A549 treated with DMSO at 1 μM for 4 hours (cell line): ENCODE results near the gene SNTA1. TPM values are rescaled to one million over a fixed set of nuclear protein-coding genes. Genes with fewer than 3 reads are reported as not detected.

Experiments used
- total RNA-seq: library from RNA; stranded (reverse); fragments of 200-300 nt; extraction: Qiagen RNA extraction; gene quantifications from 5 replicates; pipeline ENCODE4 v1.2.3, GENCODE V29; 2022; ENCODE audit warnings: low read depth

The SNTA1 gene
- 9.8 to 12.3 TPM (median 10.3 TPM) in 5 replicates for total RNA-seq

DNA sequence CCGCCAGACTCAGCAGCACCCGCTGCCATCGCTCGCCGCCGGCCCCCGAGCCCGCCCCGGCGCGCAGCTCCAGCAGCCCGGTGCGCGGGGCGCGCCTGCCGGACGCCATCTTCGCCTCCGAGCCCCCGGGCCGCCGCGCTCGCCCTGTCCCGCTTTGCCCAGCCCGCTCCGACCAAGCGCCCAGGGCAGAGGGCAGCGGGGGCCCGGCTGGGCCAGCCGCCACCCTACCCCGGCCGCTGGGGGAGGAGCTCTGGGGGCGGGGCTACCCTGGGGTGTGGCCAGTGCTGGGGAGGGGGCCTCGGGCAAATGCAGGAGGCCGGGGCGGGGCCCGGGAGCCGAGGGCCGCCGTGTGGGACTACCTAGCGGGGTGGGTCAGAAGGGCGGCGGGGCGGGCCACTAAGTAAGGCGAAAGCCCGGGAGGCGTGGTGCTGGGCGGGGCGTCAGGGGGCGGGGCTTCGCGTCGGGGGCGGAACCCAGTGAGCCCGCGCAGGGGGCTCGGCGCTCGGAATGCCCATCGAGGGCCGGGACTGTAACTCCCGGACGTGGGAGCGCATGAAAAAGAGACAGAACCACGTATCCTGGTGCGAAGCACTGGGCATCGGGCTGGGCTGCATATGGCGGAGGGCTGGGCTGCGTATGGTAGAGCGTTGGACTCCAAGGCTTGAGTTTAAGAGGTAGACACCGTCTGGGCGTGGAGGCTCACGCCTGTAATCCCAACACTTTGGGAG lies at the start of gene SNTA1:
Gene SNTA1, minus strand, starts transcription at position 252 of the 728 bp plus-strand sequence. Its CDS starts 143 bp downstream, at position 109.

DNA sequence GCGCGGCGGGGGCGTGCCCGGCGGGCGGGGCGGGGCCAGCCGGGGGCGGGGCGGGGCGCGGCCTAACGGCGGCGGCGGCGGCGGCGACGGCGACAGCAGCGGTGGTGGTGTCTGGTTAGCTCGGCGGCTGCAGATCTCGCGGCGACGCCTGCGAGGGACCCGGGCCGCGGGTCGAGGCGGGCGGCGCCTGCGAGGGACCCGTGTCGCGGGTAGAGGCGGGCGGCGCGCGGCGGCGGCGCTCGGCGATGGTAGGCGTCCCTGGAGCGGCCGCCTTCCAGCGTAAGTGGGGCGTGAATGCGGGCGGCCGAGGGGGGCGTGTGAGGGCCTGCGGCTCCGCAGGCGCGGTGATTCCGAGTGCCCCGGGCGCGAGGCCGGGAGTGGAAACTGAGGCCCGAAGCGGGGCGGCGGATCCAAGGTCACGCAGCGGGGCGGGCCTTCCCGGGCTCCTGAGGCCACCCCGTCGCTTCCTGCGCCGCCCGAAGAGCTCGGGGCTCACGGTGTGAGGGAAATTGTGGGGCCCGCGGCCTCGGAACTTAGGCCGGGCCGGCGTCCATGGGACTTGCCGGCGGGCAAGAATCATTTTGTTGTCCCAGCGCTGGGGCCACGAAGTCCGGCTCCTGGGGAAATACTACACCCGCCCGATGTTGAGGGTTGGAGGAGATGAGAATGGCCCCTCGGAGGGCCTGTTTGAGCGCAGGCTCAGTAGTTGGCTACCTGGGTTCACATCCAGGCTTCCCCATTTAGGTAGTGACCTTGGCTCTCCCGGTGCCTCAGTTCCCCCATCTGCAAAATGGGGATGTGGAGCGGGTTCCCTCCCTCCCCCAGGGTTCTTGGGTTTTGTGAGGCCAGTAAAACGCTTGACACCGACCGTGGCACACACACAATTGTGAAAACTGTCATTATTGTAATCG lies 46.7 kb upstream of the SNTA1 start, which contains the start of gene CBFA2T2:
Gene CBFA2T2, plus strand, starts transcription at position 74 of the 911 bp plus-strand sequence. Its CDS starts 172 bp downstream, at position 246.

DNA sequence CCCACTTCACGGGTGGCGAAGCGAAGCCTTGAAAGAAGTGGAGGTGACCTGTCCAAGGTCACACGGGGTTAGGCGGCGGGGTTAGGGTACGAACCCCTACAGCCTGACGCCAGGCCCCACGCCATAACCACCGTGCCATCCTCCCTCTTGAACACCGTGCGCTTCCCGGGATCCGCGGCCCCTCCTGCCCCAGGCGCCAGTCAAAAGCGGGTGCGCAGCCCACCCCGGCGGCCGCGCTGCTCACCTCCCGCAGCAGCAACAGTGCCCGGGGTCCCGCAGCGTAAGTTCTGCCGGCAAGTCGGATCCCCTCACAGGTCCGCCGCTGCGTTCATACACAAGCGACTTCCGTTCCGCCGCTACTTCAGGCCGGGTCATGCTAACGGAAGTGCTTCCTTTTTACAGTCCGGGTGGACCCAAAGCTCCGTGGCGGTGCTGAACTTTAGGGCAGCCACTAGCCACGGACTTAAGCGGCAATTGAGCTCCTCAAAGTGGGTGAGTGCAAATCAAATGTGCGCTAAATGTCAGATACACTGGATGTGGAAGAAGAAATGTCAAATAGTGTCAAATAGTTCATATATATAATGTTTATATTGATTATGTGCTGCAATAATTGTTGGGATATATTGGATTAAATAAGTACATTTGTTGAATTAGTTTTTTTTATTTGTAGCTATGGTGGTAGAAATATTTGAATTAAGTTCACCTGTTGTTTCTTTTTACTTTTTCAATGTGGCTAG lies 42.2 kb downstream of the SNTA1 start, which contains the start of gene CDK5RAP1:
Gene CDK5RAP1, minus strand, starts transcription at position 336 of the 737 bp plus-strand sequence. CDS start 4,455 bp downstream, outside the sequence.

Other genes starting within 250 kb of the SNTA1 start
- gene BPIFA3, start 226.4 kb downstream of the SNTA1 start, total RNA-seq, result not detected in 5 replicates
- gene BPIFA1, start 207.8 kb downstream of the SNTA1 start, total RNA-seq, result not detected in 5 replicates
- gene BPIFB1, start 160.5 kb downstream of the SNTA1 start, total RNA-seq, result 0.12 to 0.14 TPM in 2 of 5 replicates, not detected in the others
- 32.3 to 36.5 TPM (median 34.6 TPM) in 5 replicates for gene CDK5RAP1, start 42.2 kb downstream of the SNTA1 start, total RNA-seq
- gene CBFA2T2, start 46.3 kb upstream of the SNTA1 start, total RNA-seq, result 5.0 to 7.5 TPM (median 6.5 TPM) in 5 replicates
- 0.05 to 0.15 TPM (median 0.10 TPM) in 3 of 5 replicates, not detected in the others for gene C20orf144, start 218.6 kb upstream of the SNTA1 start, total RNA-seq
- gene ACTL10, start 223.2 kb upstream of the SNTA1 start, total RNA-seq, result 0.05 TPM in 1 of 5 replicates, not detected in the others
- gene NECAB3, start 230.7 kb upstream of the SNTA1 start, total RNA-seq, result 9.9 to 13.4 TPM (median 13.1 TPM) in 5 replicates
- 28.9 to 32.1 TPM (median 29.9 TPM) in 5 replicates for gene E2F1, start 242.6 kb upstream of the SNTA1 start, total RNA-seq